ENCODE results near the gene FURIN. TPM values are rescaled to one million over a fixed set of nuclear protein-coding genes. Genes with fewer than 3 reads are reported as not detected.
"Not testable (repeated sequence)": the region's sequence is repeated elsewhere in the genome, so short reads cannot be mapped to it uniquely, and the experiment has no call there.

FURIN gene
- total RNA-seq, 2 experiments from 2014 or later, result 443 to 448 TPM

DNA sequence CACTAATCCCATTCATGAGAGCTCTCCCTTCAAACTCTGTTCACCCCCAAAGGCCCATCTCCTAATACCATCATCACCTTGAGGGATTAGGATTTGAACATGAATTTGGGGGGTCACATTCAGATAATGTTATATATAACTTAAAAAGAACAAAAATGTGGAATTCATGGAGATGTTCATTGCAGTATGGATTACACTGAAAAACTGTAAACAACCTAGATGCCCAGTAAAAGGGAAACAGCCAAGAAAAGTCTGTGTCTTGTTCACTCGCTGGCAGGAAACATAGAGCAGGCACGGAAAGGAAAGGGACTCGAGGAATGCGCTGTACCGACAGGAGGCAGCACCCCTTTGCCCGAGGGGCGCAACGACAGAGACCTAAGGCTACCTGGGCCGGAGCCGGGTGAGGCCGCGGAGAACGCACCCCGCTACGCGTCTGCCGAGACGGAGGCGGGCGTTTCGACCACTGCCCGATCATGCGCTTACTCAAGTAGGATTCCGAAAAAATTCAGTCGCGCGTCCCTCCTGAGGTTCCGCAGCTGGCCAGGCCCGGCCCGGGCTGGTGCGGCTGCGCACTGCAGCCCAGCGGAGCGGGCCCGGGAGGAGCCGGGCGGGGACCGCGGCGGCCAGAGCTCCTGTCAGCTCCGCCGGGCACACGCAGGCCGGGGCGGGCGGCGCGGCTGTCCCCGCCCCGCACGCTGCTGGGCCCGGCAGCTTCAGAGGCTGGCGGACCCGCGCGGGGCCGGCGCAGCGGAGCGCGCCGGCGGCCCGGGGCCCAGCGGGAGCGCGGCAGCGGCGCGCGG is 33.9 kb downstream of the FURIN start:
- intact Hi-C loops (cut with micrococcal nuclease), result loop anchor here (1.0 to 5.0 kb wide), 4 partner anchors 29 to 185 kb away; partner anchors contain the start of genes BLM and VPS33B

DNA sequence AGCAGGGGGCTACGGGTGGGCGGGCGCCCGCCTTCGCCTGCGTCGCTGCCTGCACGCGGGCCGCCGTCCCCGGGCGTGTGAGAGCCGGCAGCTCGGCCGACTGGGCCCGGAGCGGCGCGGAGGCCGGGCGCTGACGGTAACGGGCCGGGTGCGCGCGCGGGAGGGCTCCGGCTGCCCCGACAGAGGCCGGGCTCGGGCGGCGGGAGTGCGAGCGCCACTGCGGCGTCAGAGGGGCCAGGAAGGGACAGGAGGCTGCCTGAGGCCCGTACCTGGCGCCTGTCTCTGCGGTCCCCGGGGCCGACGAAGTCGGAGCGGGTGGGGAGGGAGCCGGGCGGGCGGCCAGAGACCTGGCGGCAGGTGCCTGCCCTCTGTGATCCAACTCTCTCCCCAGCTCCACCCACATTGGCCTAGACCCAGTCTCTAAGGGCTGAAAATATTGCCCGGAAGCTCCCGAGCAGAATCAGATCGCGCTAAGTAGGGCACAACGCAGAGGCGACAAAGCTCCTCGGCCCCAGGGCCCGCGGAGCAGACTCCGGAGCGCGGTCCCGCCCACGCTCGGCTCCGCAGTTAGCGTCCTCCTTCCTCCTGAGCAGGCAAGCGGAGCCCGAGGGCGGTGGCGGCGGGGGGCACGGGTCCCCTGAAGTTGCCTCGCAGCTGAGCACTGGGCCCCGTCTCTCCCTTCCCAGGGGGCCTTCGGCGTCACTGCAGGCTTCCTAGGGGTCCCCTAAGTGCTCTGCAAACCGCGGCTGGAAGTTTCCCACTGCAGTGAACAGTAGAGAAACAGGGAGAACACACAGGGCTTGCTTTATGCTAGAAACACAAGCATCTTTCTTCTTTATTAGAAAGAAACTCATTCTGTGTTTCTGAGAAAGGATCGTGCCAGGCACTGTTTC is 34.7 kb downstream of the FURIN start, which contains the start of gene MAN2A2:
Gene MAN2A2, plus strand, starts transcription at position 463 of the 893 bp plus-strand sequence. CDS start 906 bp downstream, outside the sequence.
- intact Hi-C loops (cut with micrococcal nuclease), result loop anchor here (1.0 to 5.0 kb wide), 5 partner anchors 28 to 186 kb away; partner anchors contain the start of genes BLM, PRC1 and VPS33B
- no peaks in the 10 kb centered on the region for H3K9me3 Mint-ChIP-seq

More for the DNA sequence above, 33.9 kb downstream of the FURIN start:
- Mint-ChIP-seq H3K9me3 (no peaks in the 10 kb centered on the region), H3K36me3 (ENCODE audit: low read depth) (peaks cover 21% of the 10 kb centered on the region), H3K27ac (peak overlapping the region; percentile 88), H3K27me3 (ENCODE audit: low read depth) (no peaks in the 10 kb centered on the region), H3K4me1 (ENCODE audit: low read depth) (peaks cover 27% of the 10 kb centered on the region), H3K4me3 (peak overlapping the region; percentile 86)
- peak; percentile 84 for DNase-seq
- CTCF ChIA-PET, result interaction anchor here (0.7 to 8.1 kb wide), 13 partner anchors 9 to 420 kb away, joined by 3 to 169 read pairs (median 4); partner anchors contain the start of genes BLM, HDDC3 and UNC45A

DNA sequence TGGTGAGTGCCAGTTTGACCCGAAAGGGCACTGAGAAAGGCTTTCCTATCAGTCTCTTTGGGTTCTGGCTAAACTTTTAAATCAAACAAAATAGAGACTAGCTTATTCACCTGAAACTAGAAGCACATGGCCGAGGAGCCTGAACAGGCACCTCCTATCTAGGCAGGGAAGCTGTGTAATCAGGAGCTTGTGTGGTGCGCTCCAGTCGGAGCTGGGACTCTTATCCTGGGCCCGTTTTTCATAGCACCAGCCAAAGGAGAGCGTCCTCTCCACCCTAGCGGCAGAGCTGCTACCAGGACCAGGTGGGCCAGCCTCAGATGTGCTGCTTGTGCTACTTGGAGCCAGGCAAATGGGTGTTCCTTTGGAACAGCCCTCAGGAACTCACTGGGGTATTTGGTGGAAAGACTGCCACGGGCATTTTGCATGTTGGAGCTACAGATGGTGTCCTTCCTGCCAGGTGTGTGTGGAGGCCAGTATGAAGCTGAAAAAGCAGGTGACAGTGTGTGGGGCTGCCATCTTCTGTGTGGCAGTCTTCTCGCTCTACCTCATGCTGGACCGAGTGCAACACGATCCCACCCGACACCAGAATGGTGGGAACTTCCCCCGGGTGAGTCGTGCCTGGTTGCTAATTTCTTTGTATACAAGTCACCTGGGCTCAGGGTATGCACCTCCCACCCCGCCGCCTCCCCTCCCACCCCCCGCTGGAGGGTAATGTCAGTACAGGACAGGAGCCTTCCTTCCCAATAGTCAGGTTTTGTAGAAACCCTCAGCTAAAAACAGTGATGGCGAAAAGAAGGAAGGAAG is 35.5 kb downstream of the FURIN start:
- peak overlapping the region; percentile 75 for H3K27ac Mint-ChIP-seq
- H3K4me1 Mint-ChIP-seq (ENCODE audit: low read depth), result peaks cover 27% of the 10 kb centered on the region
- no peaks in the 10 kb centered on the region for H3K9me3 Mint-ChIP-seq
- CTCF ChIA-PET, result interaction anchor here (1.0 to 8.1 kb wide), 6 partner anchors 11 to 256 kb away, joined by 4 to 169 read pairs (median 4); partner anchors contain the start of genes HDDC3 and UNC45A
- H3K4me3 Mint-ChIP-seq, result peak overlapping the region; percentile 78
- DNase-seq, result no peak
- intact Hi-C loops (cut with micrococcal nuclease), result loop anchor here (1.0 to 5.0 kb wide), 3 partner anchors 31 to 118 kb away; partner anchors contain the start of genes PRC1 and VPS33B
- no peaks in the 10 kb centered on the region for H3K27me3 Mint-ChIP-seq (ENCODE audit: low read depth)
- peaks cover 29% of the 10 kb centered on the region for H3K36me3 Mint-ChIP-seq (ENCODE audit: low read depth)

More for the DNA sequence above, 34.7 kb downstream of the FURIN start, which contains the start of gene MAN2A2:
- peak within 1 kb of the TSS; percentile 86 for H3K4me3 Mint-ChIP-seq
- H3K27me3 Mint-ChIP-seq (ENCODE audit: low read depth), result no peaks in the 10 kb centered on the region
- H3K27ac Mint-ChIP-seq, result peak within 1 kb of the TSS; percentile 88
- H3K4me1 Mint-ChIP-seq (ENCODE audit: low read depth), result peaks cover 27% of the 10 kb centered on the region
- DNase-seq, result peak; percentile 84
- CTCF ChIA-PET, result interaction anchor here (0.6 to 8.1 kb wide), 8 partner anchors 10 to 255 kb away, joined by 3 to 169 read pairs (median 4); partner anchors contain the start of genes HDDC3 and UNC45A
- peaks cover 27% of the 10 kb centered on the region for H3K36me3 Mint-ChIP-seq (ENCODE audit: low read depth)

DNA sequence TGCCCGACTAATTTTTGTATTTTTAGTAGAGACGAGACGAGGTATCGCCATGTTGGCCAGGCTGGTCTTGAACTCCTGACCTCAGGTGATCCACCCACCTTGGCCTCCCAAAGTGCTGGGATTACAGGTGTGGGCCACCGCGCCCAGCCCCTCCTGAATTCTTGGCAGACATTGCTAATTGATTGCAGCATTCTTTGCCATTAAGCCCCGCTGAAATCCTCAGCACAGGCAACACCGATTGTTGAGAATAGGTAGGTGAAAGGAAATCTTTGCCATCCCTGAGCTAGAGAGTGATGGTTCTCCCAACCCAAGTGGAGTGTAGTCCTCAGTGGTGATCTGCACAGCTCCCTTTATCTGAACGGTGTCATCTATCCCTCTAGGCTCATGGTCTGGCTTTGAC is 36.4 kb downstream of the FURIN start:
- no peak overlapping the region for H3K4me3 Mint-ChIP-seq
- CTCF ChIA-PET, result interaction anchor here (1.0 to 8.1 kb wide), 5 partner anchors 19 to 257 kb away, joined by 4 to 169 read pairs (median 4); partner anchors contain the start of genes HDDC3 and UNC45A

DNA sequence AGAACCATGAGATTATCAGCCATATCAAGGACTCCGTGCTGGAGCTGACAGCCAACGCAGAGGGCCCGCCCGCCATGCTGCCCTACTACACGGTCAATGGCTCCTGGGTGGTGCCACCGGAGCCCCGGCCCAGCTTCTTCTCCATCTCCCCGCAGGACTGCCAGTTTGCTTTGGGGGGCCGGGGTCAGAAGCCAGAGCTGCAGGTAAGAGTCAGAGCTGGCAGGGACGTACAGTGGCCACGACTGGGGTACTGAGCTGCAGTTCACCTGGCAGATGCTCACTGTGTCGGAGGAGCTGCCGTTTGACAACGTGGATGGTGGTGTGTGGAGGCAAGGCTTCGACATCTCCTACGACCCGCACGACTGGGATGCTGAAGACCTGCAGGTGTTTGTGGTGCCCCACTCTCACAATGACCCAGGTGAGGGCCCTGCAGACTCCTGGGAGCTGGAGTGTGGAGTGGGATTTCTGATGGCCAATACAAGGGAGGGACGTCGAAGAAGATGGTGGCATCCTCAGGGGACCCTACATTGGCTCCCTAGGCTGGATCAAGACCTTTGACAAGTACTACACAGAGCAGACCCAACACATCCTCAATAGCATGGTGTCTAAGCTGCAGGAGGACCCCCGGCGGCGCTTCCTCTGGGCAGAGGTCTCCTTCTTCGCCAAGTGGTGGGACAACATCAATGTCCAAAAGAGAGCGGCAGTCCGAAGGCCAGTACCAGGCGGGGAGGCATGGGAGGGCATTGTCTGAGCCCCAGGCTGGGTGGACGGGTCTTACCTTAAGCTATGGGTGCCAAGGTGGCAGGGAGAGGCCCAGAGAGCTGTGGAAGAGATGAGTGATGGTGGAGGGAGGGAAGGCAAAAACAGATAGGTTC is 37.2 kb downstream of the FURIN start:
- no peak overlapping the region for H3K4me3 Mint-ChIP-seq
- no peak overlapping the region for H3K27ac Mint-ChIP-seq
- intact Hi-C loops (cut with micrococcal nuclease), result no loop called here

More for the DNA sequence above, 36.4 kb downstream of the FURIN start:
- Mint-ChIP-seq H3K27me3 (ENCODE audit: low read depth) (no peaks in the 10 kb centered on the region), H3K27ac (no peak overlapping the region), H3K9me3 (no peaks in the 10 kb centered on the region), H3K36me3 (ENCODE audit: low read depth) (peaks cover 35% of the 10 kb centered on the region), H3K4me1 (ENCODE audit: low read depth) (peaks cover 27% of the 10 kb centered on the region)
- intact Hi-C loops (cut with micrococcal nuclease), result loop anchor here (5.0 kb wide), 1 partner anchor 118 kb away; the partner anchor contains the start of gene VPS33B
- DNase-seq, result no peak

DNA sequence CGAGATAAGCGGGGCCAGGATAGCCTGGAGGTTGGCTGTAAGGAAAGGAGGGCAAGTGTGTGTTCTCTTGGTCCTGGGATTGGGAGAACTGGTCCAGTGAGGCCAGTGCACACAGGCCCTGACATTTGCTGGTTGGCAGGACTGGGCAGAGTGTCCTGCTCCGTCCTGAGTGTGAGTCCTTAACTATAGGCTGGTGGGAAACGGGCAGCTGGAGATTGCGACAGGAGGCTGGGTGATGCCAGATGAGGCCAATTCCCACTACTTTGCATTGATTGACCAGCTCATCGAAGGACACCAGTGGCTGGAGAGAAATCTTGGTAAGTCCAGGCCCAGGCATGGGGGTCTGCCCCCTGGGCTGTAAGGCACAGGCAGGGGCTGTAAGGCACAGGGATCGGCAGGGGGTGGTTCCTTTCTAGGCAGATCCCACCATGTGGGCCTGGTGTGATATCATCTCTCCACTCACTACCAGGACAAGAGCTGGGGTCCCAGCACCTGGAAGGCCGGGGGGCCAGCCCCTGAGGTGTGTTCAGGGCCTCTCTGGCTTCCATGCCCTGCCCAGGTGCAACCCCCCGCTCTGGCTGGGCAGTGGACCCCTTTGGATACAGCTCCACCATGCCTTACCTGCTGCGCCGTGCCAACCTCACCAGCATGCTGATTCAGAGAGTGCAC is 37.9 kb downstream of the FURIN start:
- Mint-ChIP-seq H3K27me3 (ENCODE audit: low read depth) (no peaks in the 10 kb centered on the region), H3K9me3 (no peaks in the 10 kb centered on the region), H3K36me3 (ENCODE audit: low read depth) (peaks cover 43% of the 10 kb centered on the region), H3K4me3 (no peak overlapping the region), H3K4me1 (ENCODE audit: low read depth) (peaks cover 24% of the 10 kb centered on the region), H3K27ac (no peak overlapping the region)
- intact Hi-C loops (cut with micrococcal nuclease), result no loop called here
- no peak for DNase-seq
- CTCF ChIA-PET, result interaction anchor here (2.3 to 8.1 kb wide), 2 partner anchors 21 to 27 kb away, joined by 12 to 169 read pairs; partner anchors contain the start of genes HDDC3 and UNC45A

More for the DNA sequence above, 37.2 kb downstream of the FURIN start:
- Mint-ChIP-seq H3K9me3 (no peaks in the 10 kb centered on the region), H3K4me1 (ENCODE audit: low read depth) (peaks cover 27% of the 10 kb centered on the region), H3K27me3 (ENCODE audit: low read depth) (no peaks in the 10 kb centered on the region), H3K36me3 (ENCODE audit: low read depth) (peaks cover 40% of the 10 kb centered on the region)
- CTCF ChIA-PET, result interaction anchor here (1.0 to 8.1 kb wide), 3 partner anchors 20 to 256 kb away, joined by 4 to 169 read pairs (median 12); partner anchors contain the start of genes HDDC3 and UNC45A
- no peak for DNase-seq

DNA sequence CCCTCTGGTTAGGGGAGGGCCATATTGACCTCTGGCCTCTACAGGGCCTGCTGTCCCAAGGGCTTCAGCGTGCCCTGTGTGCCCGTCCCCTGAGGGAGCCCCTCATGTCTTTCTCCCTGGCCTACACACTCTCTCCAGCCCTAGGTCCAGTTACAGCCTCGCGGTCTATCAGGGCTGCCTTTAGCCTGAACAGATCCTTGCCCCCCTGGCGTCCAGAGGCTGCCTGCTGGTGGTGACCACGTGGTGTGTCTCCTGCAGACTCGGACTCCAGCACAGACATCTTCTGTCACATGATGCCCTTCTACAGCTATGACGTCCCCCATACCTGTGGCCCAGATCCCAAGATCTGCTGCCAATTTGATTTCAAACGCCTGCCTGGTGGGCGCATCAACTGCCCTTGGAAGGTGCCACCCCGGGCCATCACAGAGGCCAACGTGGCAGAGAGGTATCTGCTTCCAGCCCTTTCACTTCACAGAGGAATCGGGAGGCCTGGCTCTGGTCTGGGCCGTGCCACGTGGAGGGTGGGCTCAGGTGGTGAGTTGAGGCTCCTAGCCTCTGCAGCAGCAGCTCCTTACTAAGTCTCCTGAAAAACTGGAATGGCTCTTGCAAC is 38.8 kb downstream of the FURIN start:
- no peak for DNase-seq
- Mint-ChIP-seq H3K4me3 (no peak overlapping the region), H3K36me3 (ENCODE audit: low read depth) (peaks cover 46% of the 10 kb centered on the region), H3K4me1 (ENCODE audit: low read depth) (peaks cover 16% of the 10 kb centered on the region), H3K9me3 (no peaks in the 10 kb centered on the region), H3K27me3 (ENCODE audit: low read depth) (no peaks in the 10 kb centered on the region), H3K27ac (no peak overlapping the region)
- intact Hi-C loops (cut with micrococcal nuclease), result no loop called here
- CTCF ChIA-PET, result interaction anchor here (2.3 to 8.1 kb wide), 2 partner anchors 21 to 26 kb away, joined by 12 to 169 read pairs; partner anchors contain the start of genes HDDC3 and UNC45A

DNA sequence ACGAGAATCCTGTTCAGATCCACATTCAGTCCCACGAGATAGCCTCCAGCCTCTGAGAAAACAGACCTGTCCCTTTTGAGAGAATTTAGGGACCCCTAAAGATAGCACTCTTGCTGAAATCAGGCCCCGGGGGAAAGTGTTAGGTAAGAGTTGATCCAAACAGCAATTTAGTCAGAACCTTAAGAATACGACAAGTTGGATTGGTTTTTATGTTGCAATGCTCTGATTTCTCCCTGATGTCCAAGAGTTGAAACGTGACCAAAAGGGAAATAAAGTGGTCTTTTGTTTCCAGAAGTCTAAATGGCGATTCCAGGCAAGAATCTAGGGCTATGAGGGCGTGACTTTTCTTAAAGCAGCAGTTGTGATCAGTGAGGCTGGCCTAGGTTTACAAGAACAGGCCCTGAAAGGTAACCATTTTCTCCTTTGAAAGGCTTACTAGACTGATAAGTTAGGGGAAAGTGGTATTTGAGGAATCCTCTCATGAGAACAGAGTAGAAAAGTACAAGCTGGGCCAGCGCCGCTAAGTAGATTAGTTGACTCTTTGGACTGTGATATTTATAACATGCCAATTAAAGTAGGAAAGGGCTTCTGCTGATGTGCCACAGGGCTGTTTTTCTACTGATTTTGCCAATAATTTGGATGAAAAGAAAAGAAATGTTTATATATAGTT is 39.6 kb downstream of the FURIN start:
- DNase-seq, result no peak
- Mint-ChIP-seq H3K9me3 (no peaks in the 10 kb centered on the region), H3K4me3 (no peak overlapping the region), H3K36me3 (ENCODE audit: low read depth) (peaks cover 46% of the 10 kb centered on the region), H3K27me3 (ENCODE audit: low read depth) (no peaks in the 10 kb centered on the region), H3K4me1 (ENCODE audit: low read depth) (peaks cover 16% of the 10 kb centered on the region), H3K27ac (no peak overlapping the region)
- intact Hi-C loops (cut with micrococcal nuclease), result no loop called here
- CTCF ChIA-PET, result no interaction called here

DNA sequence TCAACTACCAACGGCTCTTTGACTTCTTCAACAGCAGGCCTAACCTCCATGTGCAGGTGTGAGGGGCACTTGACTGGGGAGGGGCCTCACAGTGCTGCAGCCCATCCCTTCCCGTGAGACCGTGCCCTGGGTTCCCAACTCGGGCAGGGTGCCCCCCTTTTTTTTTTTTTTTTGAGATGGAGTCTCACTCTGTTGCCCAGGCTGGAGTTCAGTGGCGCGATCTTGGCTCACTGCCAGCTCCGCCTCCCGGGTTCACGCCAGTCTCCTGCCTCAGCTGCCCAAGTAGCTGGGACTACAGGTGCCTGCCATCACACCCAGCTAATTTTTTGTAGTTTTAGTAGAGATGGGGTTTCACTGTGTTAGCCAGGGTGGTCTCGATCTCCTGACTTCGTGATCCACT is 41.1 kb downstream of the FURIN start:
- H3K9me3 Mint-ChIP-seq; intact Hi-C loops (cut with micrococcal nuclease); H3K27me3 Mint-ChIP-seq (ENCODE audit: low read depth); CTCF ChIA-PET; DNase-seq; H3K4me3 Mint-ChIP-seq; H3K27ac Mint-ChIP-seq; H3K4me1 Mint-ChIP-seq (ENCODE audit: low read depth): not testable (repeated sequence)
- peaks cover 54% of the 10 kb centered on the region for H3K36me3 Mint-ChIP-seq (ENCODE audit: low read depth)

Measured in activated naive CD4-positive, alpha-beta T cell treated with anti-CD3 and anti-CD28 coated beads for 36 hours (primary cell).